ENCODE results near the gene LIX1L. TPM values are rescaled to one million over a fixed set of nuclear protein-coding genes. Genes with fewer than 3 reads are reported as not detected.
A peak's percentile ranks its signal among the peaks of the same experiment; 100 is the strongest.

Gene LIX1L
- total RNA-seq, 1 donor from 2014 or later, result 19.7 TPM

- no peak for DNase-seq
Observed at GRCh38 chr1:145985502-145986439, 28.0 kb upstream of the LIX1L start.

GRCh38 chr1:145985129-145985501 lies 27.3 kb upstream of the LIX1L start:
- no peak for DNase-seq

GRCh38 chr1:145983960-145984830 lies 26.4 kb upstream of the LIX1L start:
- DNase-seq, result no peak

- DNase-seq, result no peak
Observed at GRCh38 chr1:145983206-145983675, 25.4 kb upstream of the LIX1L start.

GRCh38 chr1:145982010-145982723 lies 24.4 kb upstream of the LIX1L start:
- DNase-seq, result no peak

GRCh38 chr1:145980457-145980994 lies 22.7 kb upstream of the LIX1L start:
- DNase-seq, result no peak

- peak; percentile 33 for DNase-seq
Observed at GRCh38 chr1:145979746-145980456, 22.1 kb upstream of the LIX1L start.

- DNase-seq, result peak; percentile 100
Observed at GRCh38 chr1:145978854-145979745, 21.3 kb upstream of the LIX1L start.

GRCh38 chr1:145978471-145978853 lies 20.6 kb upstream of the LIX1L start:
- no peak for DNase-seq

GRCh38 chr1:145977486-145978470 lies 20.0 kb upstream of the LIX1L start:
- DNase-seq, result peak; percentile 81

GRCh38 chr1:145977016-145977415 lies 19.2 kb upstream of the LIX1L start:
- DNase-seq, result no peak

- no peak for DNase-seq
Observed at GRCh38 chr1:145975216-145975615, 17.4 kb upstream of the LIX1L start.

- DNase-seq, result no peak
Observed at GRCh38 chr1:145974721-145975120, 16.9 kb upstream of the LIX1L start.

GRCh38 chr1:145972580-145972979 lies 14.8 kb upstream of the LIX1L start:
- DNase-seq, result no peak

GRCh38 chr1:145967288-145967687 lies 9.5 kb upstream of the LIX1L start:
- DNase-seq, result no peak

- no peak for DNase-seq
Observed at GRCh38 chr1:145965119-145965744, 7.4 kb upstream of the LIX1L start.

GRCh38 chr1:145964328-145965118 lies 6.7 kb upstream of the LIX1L start, which contains the start of the genes ANKRD34A and POLR3GL:
Gene ANKRD34A, minus strand, starts transcription at chr1:145964575. Its CDS starts 2,816 bp downstream, at chr1:145961759.
Gene POLR3GL, plus strand, starts transcription at chr1:145964690. Its CDS starts 10,176 bp downstream, at chr1:145974866.
- peak; percentile 90 for DNase-seq

All from skin of body (tissue), 2 donors.